Small intestine (tissue), 7 donors: ENCODE measurements around the gene LZTS3. TPM values are rescaled to one million over a fixed set of nuclear protein-coding genes. Genes with fewer than 3 reads are reported as not detected.

Experiments used
- DNase-seq, 2 donors: peaks; one replicate each; pipeline versions ENCODE4 v3.0.0 to v3.0.0-alpha.2; 2013
- FAIRE-seq: peaks from 2 replicates; lab custom pipeline; 2012; peaks lifted over from hg19 to GRCh38; lab: Jason Lieb, UNC
- H3K27ac ChIP-seq, 3 donors: one replicate each; pipeline ENCODE4 v1.5.1; 2013; ENCODE audit warnings: low read length in 2 of 3, mild to moderate bottlenecking in 2 of 3, control low read depth in 1 of 3, inconsistent platforms in 1 of 3, low read depth in 1 of 3, moderate library complexity in 1 of 3
- H3K27me3 ChIP-seq, 3 donors: one replicate each; pipeline ENCODE4 v1.6.1; 2013; ENCODE audit warnings: low read length in 3 of 3, inconsistent platforms in 1 of 3; ENCODE audit not compliant: control insufficient read depth in 3 of 3, insufficient read depth in 3 of 3
- H3K36me3 ChIP-seq, 3 donors: one replicate each; pipeline ENCODE4 v1.6.1; 2013; ENCODE audit warnings: low read length in 3 of 3, inconsistent platforms in 1 of 3, low read depth in 1 of 3, mild to moderate bottlenecking in 1 of 3, moderate library complexity in 1 of 3; ENCODE audit not compliant: control insufficient read depth in 3 of 3, insufficient read depth in 2 of 3
- H3K4me1 ChIP-seq, 3 donors: one replicate each; pipeline ENCODE4 v1.6.1; 2013; ENCODE audit warnings: low read length in 2 of 3, inconsistent platforms in 1 of 3, low read depth in 1 of 3, mild to moderate bottlenecking in 1 of 3, moderate library complexity in 1 of 3; ENCODE audit not compliant: control insufficient read depth in 3 of 3, insufficient read depth in 2 of 3
- H3K4me3 ChIP-seq, 3 donors: one replicate each; pipeline ENCODE4 v1.5.1; 2013; ENCODE audit warnings: low read length in 3 of 3, control low read depth in 1 of 3, inconsistent platforms in 1 of 3, low read depth in 1 of 3, mild to moderate bottlenecking in 1 of 3, moderate library complexity in 1 of 3
- H3K9me3 ChIP-seq, 2 donors: one replicate each; pipeline ENCODE4 v1.6.1; 2013; ENCODE audit warnings: low read depth in 1 of 2, low read length in 1 of 2; ENCODE audit not compliant: control insufficient read depth in 2 of 2, insufficient read depth in 1 of 2
- WGBS, 3 donors: extraction: QIAGEN DNeasy Blood & Tissue Kit; methylation state at CpG; one replicate each; pipeline ENCODE4 v1.1.7; 2013; 5-methylcytosine and 5-hydroxymethylcytosine counted together
- polyA plus RNA-seq, 4 donors: library from polyadenylated mRNA; stranded (reverse) in 3 of 4; unstranded in 1 of 4; fragments of 200-250 nt in 3 of 4; fragments of 120-200 nt in 1 of 4; gene quantifications; one replicate each; pipeline versions ENCODE4 v1.2.1 to v1.2.3, GENCODE V29; 2013
- donor health status: healthy with polysubstance abuse.
- donor health status: control.
- donor health status: control.
- donor health status: Bipolar disorder and iron deficiency.
- donor health status: healthy.

Gene LZTS3
- polyA plus RNA-seq, 4 donors: 7.3 to 19.9 (median 13.1) TPM

GRCh38 chr20:3195590-3196237, 22.4 kb upstream of the LZTS3 start:
- Histone ChIP-seq H3K4me3 (no peak overlapping the region), H3K27ac (no peak overlapping the region), H3K36me3 (peaks cover 8 to 85% (median 33%) of the 10 kb centered on the region in 3 donors), H3K27me3 (no peaks in the 10 kb centered on the region), H3K9me3 (no peaks in the 10 kb centered on the region), H3K4me1 (no peaks in the 10 kb centered on the region)
- FAIRE-seq (no peak), DNase-seq (no peak)
- WGBS, 3 donors: 90 to 94% (median 93%) methylated on average over 7 of the region's 7 CpGs

- FAIRE-seq (no peak), DNase-seq (no peak)
- H3K4me3 ChIP-seq: no peak overlapping the region
- no peaks in the 10 kb centered on the region for H3K9me3 ChIP-seq
- H3K4me1 ChIP-seq: no peaks in the 10 kb centered on the region
- H3K27me3 ChIP-seq: no peaks in the 10 kb centered on the region
- WGBS, 3 donors: 90 to 94% (median 93%) methylated on average over 10 of the region's 10 CpGs
- no peak overlapping the region for H3K27ac ChIP-seq
- peaks cover 13 to 85% (median 28%) of the 10 kb centered on the region in 3 donors for H3K36me3 ChIP-seq
Measured at GRCh38 chr20:3194617-3195280, 21.4 kb upstream of the LZTS3 start.

- DNase-seq: no peak
- H3K27me3 ChIP-seq: no peaks in the 10 kb centered on the region
- H3K36me3 ChIP-seq: peaks cover 13 to 84% (median 24%) of the 10 kb centered on the region in 3 donors
- no peak for FAIRE-seq
- H3K27ac ChIP-seq: no peak overlapping the region
- H3K9me3 ChIP-seq: no peaks in the 10 kb centered on the region
- 94 to 95% (median 94%) methylated on average over 14 of the region's 14 CpGs for WGBS, 3 donors
- no peak overlapping the region for H3K4me3 ChIP-seq
- H3K4me1 ChIP-seq: no peaks in the 10 kb centered on the region
Measured at GRCh38 chr20:3193806-3194616, 20.7 kb upstream of the LZTS3 start.

- Histone ChIP-seq H3K27me3 (no peaks in the 10 kb centered on the region), H3K4me1 (no peaks in the 10 kb centered on the region), H3K4me3 (no peak overlapping the region), H3K27ac (no peak overlapping the region), H3K9me3 (no peaks in the 10 kb centered on the region), H3K36me3 (peaks cover 13 to 84% (median 24%) of the 10 kb centered on the region in 3 donors)
- 91 to 95% (median 95%) methylated on average over 18 of the region's 18 CpGs for WGBS, 3 donors
- DNase-seq (no peak), FAIRE-seq (no peak)
Measured at GRCh38 chr20:3192226-3193015, 19.1 kb upstream of the LZTS3 start.

- DNase-seq (no peak), FAIRE-seq (no peak)
- no peak overlapping the region for H3K27ac ChIP-seq
- H3K36me3 ChIP-seq: peaks cover 13 to 72% (median 24%) of the 10 kb centered on the region in 3 donors
- H3K4me1 ChIP-seq: no peaks in the 10 kb centered on the region
- no peaks in the 10 kb centered on the region for H3K27me3 ChIP-seq
- H3K9me3 ChIP-seq: no peaks in the 10 kb centered on the region
- no peak overlapping the region for H3K4me3 ChIP-seq
- WGBS, 3 donors: 95% methylated on average over 14 of the region's 14 CpGs
Measured at GRCh38 chr20:3190681-3191111, 17.3 kb upstream of the LZTS3 start.

- DNase-seq: no peak
- H3K9me3 ChIP-seq: no peaks in the 10 kb centered on the region
- H3K36me3 ChIP-seq: peaks cover 8 to 61% (median 17%) of the 10 kb centered on the region in 3 donors
- no peak overlapping the region for H3K4me3 ChIP-seq
- no peak for FAIRE-seq
- no peak overlapping the region for H3K27ac ChIP-seq
- no peaks in the 10 kb centered on the region for H3K27me3 ChIP-seq
- WGBS, 3 donors: 81 to 94% (median 85%) methylated on average over 4 of the region's 4 CpGs
- H3K4me1 ChIP-seq: no peaks in the 10 kb centered on the region
Measured at GRCh38 chr20:3189561-3190131, 16.3 kb upstream of the LZTS3 start.

- Histone ChIP-seq H3K27me3 (no peaks in the 10 kb centered on the region), H3K9me3 (no peaks in the 10 kb centered on the region), H3K27ac (no peak overlapping the region), H3K4me1 (no peaks in the 10 kb centered on the region), H3K4me3 (no peak overlapping the region), H3K36me3 (peaks cover 8 to 54% (median 13%) of the 10 kb centered on the region in 3 donors)
- WGBS, 3 donors: 88 to 97% (median 95%) methylated on average over 3 of the region's 3 CpGs
- FAIRE-seq: no peak
- DNase-seq: no peak
Measured at GRCh38 chr20:3188823-3189413, 15.6 kb upstream of the LZTS3 start.
